NCI-H526 (cell line): ENCODE measurements around the gene LYRM2.
A peak's percentile ranks its signal among the peaks of the same experiment; 100 is the strongest.
"Not testable (repeated sequence)": the region's sequence is repeated elsewhere in the genome, so short reads cannot be mapped to it uniquely, and the experiment has no call there.

ENCODE experiments used
- DNase-seq, 2 experiments: peaks; one replicate each; lab custom pipeline; 2025; lab: John Stamatoyannopoulos, UW

LYRM2 gene

DNA sequence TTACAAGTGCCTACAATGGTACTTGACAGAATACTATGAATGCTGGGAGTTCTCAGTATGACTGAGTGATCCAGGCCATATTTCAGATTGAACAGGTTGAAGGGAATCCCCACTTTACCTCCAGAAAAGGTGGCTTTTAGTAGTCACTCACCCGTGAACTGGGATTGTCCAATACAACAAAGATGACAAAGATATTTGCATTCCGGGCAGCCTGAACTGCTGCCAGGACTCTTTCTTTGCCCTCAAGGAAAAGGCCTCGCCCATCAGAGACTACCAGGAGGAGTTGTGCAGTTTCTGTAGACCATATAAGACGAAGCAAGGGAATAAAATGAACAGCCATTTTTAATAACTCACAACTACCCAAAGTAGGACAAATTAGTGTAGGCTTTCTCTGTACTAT, 6.3 kb upstream of the LYRM2 start:
- no peak for DNase-seq

DNA sequence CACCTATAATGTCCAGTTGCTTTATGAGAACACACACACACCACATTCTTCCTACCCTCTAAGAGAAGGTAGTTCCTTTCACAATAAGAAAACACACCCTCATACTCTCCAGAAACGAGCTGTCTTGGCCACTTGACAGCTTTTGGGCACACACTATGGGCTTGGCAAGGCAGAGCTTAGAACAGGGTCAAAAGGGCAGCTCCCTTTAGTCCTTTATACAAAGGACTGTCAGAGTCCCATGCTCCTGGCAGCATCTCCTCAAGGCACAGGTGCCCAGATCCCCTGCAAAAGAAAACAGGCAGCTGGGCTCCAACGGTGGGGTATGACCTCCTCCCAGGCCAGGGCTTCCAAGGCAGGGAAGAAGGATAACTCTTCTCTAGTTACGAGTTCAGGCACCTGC, 4.9 kb upstream of the LYRM2 start:
- no peak for DNase-seq

DNA sequence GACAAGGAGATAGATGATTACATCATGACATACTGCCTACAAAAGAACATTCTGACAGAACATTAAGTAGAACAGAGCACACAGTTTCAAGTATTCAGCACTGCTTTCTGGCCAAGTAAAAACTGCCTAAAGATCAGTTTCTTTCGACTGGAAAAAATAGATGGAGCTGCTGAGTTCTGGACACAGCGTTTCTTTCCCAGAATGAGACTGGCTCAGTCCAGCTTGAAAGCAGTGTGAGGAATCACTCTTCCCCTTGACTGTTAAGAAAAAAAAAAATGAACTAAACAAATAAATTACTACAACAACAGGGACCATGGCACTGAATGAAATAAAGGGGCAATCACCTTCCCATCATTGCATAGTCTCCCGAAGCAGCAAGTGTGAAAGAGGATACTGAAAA, 4.4 kb upstream of the LYRM2 start:
- DNase-seq, result no peak

DNA sequence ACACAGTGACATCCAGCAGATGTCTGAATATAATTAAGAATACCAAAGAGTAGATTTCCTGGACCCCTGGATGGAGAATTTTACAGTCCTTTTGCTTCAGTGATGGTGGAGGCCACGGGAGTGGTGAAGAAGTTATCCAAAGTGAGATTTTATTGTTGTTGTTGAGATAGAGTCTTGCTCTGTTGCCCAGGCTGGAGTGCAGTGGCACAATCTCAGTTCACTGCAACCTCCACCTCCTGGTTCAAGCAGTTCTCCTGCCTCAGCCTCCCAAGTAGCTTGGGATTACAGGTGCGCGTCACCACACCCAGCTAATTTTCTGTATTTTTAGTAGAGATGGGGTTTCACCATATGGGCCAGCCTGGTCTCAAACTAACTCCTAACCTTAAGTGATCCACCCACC, 3.0 kb upstream of the LYRM2 start:
- DNase-seq, result not testable (repeated sequence)

DNA sequence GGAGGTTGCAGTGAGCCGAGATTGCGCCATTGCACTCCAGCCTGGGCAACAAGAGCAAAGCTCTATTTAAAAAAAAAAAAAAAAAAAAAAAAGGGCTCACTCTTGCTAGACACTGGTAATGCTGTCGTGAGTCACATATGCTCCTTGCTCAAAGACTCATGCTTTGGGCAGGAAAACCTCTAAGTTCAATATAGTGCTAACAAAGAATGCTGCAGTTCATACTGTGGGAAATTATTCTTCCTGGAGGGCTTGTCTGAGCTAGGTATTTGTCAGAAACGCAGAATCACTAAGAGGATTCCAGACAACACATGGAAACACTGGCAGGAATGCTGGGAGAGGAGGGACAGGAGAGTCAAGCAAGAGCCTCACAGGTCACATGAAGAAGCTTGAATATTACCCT, 2.3 kb upstream of the LYRM2 start:
- DNase-seq, result no peak

DNA sequence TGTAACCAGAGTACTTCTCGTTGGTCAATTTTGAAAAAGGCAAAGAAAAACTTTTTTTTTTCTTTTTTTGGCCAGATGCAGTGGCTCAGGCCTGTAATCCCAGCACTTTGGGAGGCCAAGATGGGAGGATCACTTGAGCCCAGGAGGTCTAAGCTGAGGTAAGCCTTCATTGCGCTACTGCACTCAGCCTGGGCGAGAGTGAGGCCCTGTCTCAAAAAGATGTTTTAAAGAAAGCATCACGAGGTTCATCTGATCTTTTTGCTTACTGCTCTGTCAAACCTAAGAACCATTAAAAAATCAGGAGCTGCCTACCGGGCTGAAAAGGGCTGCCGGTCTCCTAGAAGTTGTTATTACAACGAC, 607 bp downstream of the LYRM2 start:
- DNase-seq, result no peak

DNA sequence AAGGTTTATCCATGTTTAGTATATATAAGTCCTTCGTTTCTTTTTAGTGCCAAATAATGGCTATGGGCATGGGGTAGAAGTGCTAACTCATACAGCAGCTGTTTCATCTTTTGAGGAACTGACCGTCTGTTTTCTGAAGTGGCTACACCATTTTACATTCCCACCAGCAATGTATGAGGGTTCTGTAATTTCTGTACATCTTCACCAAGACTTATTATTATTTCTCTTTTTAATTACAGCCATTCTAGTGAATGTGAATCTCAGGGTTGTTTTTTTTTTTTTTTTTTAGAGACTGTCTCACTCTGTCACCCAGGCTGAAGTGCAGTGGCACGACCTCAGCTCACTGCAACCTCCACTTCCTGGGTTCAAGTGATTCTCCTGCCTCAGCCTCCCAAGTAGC, 2.1 kb downstream of the LYRM2 start:
- not testable (repeated sequence) for DNase-seq

DNA sequence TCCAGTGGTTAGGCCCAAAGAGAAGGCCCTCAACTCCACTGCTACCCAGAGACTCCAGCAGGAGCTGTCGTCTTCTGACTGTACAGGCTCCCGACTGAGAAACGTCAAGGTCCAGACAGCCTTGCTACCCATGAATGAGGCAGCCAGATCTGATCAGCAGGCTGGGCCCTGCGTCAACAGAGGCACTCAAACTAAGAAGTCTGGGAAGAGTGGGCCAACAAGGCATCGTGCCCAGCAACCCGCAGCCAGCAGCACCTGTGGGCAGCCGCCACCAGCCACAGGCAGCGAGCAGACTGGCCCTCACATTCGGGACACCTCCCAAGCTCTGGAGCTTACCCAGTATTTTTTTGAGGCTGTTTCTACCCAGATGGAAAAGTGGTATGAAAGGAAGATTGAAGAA, 8.1 kb downstream of the LYRM2 start:
- no peak for DNase-seq

DNA sequence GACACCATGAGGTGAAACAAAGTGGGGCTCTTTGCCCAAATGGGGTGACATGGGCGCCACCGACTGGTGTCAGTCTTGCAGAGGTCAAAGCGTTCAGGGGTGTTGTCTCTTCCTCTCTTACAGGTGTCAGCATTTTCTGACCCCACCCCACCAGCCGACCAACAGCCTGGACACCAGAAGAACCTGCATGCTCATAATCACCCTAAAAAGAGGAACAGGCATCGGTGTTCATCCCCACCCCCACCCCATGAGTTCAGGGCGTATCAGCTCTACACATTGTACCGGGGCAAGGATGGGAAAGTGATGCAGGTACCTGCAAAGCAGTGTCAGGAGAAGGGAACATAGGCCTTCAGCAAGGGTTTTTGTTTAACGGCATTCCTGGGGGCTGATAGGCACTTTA, 14.8 kb downstream of the LYRM2 start:
- no peak for DNase-seq

DNA sequence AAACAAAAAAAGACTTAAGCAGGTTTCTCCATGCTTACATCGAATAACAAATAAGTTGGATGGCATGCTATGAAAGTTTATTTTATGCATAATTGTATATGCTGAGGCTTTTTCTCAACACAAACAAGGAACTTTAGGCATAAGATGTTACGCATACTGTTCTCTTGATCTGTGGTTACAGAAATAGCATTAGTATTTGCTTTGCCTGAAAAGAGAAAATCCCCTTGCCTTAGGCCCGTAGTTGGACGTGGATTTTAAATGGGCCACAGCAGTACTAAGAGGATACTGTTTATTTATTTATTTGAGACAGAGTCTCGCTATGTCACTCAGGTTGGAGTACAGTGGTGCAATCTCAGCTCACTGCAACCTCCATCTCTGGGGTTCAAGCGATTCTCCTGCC, 19.0 kb downstream of the LYRM2 start:
- DNase-seq, result no peak

DNA sequence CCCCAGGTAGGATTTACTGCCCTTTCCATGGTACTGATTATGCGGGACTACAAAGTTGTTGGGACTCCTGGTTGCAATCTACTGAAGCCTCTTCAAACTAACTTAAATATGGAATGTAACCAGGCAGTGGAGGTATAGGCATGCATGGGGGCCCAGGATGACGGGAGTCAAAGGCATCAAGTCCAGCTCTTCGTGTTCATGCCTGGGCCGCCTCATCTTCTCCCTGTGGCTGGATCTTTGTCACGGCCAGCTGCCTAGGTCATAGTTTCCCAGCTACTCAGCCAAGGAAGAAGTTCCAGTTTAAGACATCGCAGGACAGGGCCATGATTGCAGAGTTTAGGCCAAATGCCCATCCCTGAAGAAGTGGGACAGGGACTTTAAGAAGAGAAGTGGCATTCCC, 20.5 kb downstream of the LYRM2 start:
- DNase-seq, result no peak

DNA sequence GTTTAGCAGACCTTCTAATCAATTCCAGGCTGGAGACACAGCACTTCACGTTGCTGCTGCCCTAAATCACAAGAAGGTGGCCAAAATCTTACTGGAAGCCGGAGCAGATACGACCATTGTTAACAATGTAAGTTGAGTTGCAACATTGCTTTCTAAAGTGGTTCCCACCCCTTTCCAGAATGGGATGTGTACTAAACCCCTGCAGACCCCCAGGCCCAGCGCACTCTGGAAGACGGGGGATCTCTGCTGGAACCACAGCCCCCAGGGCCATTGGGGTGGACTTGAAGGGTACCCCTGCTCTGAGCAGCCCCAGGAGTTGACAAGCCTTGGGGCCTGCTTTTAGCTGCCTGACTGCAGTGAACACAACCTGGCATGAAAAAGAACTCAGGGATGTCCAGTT, 22.0 kb downstream of the LYRM2 start:
- no peak for DNase-seq

DNA sequence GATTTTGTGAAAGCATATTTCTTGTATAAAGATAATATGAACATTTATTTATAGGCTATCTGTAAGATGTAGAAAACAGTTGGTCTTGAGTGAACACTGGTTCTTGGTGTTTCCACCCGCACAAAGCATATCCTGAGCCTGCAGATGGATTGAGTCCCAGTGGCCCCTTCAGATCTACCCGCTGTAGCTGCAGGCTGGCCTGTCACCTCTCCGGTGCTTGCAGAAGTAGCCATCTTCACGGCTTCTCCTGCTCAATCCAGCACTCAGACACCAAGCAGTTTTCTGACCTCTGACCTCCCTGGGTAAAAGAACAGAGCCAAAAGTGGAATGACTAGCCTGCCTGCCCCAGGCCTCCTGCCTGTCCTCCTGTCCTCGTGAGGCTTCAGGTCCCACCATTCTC, 22.7 kb downstream of the LYRM2 start:
- no peak for DNase-seq

DNA sequence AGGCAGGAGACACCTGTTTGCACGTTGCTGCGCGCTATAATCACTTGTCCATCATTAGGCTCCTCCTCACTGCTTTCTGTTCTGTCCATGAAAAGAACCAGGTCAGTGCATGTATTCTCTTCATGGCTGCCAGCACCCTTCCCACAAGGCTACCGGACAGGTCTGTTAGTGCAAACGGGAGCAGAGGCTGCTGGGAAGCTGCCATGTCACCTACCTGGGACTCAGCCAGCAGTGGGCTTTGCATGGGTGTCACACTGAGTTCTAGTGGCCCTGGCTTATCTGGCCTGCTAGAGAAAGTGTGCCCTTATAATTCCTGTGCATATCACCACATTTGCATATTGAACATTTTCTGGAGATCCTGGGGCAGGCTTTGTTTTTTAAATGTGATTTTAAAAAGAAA, 24.8 kb downstream of the LYRM2 start:
- DNase-seq, result no peak

DNA sequence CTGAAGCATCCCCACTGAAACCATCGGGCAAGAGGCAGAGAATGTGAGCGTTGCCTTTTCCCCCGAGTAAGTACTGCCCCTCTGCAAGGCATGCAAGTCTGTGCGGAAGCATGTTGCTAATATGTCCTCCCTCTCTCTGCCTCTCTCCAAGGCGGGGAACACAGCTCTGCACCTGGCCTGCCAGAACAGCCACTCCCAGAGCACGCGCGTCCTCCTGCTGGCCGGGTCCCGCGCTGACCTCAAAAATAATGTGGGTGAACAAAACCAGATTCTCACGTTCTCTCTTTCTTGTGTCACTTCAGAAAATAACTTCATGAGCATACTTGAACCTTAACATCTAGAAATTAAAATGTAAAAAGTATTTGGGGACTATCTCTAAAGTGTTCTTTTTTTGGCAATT, 26.4 kb downstream of the LYRM2 start:
- no peak for DNase-seq

DNA sequence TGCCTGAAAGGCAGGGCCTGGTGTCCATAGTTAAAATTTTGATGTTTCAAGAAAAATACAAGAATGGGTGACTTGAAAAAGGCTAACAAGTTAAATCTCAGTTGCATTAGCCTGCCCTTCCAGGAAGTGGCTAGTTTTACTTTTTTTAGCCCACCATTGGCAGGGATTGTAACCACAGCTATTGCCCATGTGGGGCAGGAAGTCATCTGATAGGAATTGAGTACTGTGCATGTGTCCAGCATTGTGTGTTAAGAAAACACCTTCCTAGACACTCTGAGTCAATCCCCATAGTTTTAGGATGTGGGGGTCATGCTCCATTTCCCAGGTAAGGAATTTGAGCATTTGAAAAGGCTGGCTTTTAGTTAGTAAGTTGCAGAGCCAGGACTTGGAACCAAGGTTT, 26.9 kb downstream of the LYRM2 start:
- DNase-seq, result no peak

DNA sequence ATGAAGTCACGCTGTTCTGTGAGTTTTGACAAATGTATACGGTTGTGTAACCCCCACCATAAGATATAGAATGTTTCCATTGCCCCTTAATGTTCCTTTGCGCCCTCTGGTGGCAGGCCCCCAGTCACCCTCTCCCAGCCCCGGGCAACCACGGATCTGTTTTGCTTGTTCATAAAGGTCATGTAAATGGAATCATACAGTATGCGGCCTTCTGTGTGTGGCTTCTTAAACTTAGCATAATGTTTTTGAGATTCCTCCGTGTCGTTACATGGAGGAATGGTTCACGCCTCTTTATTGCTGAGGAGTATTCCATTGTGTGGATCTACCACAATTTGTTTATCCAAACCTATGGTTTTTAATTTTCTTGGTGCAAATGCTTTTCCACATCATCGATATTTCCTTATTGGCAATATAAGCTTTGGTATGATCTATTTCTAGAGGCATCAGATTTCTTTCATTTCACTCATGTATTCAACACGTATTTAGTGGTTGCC, 28.4 kb downstream of the LYRM2 start:
- DNase-seq, result peak; percentile 8 to 66

DNA sequence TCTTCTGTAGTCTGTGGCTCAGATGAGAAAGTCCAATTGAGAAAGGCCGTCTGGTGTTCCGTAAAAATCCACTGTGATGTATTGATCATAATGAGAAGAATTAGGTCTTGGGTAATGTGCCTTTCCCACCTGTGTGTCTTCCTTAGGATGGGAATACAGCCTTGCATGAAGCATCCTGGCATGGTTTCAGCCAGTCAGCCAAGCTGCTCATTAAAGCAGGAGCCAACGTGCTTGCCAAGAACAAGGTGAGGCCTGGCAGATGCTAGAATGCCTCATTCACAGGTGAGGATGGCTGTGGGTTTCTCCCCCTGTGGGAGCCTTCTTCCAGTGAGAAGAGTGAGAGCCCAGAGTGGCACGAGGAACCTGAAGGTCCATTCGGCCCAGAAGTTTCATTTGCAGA, 32.7 kb downstream of the LYRM2 start:
- DNase-seq, result no peak

DNA sequence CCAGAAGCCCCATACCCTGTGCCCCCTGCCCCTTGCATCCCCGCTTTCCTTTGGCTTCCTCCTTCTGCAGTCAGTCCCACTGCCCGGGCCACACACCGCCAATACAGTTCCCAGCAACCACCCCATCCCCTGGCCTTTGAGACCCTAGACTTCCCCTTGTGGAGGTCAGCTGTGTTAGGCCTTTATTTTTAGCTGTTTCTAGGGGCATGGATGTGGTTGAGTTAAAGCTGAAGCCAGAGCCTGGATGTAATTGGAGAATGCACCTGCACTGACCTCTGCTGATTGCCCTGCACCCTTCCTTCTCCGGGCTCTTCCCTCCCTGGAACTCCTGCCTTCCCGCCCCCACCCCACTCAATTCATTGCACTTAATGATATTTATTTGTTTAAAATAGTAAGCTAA, 33.9 kb downstream of the LYRM2 start:
- no peak for DNase-seq

DNA sequence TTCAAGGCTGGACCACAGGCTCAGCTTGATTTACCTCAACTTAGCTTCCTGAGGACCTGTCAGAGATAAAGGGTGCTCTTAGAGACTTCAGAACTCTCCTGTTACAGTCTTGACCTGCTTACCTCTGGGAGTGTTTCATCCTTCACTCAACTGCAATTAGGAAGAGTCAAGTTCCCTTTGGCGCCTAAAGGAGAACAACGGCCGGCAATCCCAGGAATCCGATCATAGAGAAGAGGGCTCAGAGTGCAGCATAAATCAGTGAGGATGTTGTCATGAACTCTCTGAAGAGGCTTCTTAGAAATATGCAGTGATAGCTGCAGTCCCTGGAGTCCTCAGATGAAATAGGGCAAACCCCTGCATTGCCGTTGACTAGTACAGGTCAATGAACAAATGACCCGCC, 36.4 kb downstream of the LYRM2 start:
- no peak for DNase-seq

DNA sequence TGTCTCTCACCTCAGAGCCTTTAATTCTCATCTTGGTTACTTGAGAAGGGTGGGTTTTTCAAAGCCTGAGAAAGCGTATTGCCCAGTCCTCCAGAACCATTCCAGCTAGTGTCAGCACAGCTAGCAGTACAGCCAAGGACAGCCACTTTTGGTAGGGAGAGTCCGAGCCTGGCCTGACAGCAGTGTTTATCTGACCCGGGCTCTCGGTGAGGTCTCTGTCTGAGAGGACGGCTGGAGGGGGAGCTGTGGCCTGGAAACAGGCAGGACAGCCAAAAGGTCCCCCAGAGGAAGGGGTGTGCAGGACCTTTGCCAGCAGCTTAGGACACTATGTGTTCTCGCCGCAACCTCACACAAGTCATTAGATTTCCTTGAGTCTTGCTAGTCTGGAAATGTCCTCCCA, 38.8 kb downstream of the LYRM2 start:
- no peak for DNase-seq

DNA sequence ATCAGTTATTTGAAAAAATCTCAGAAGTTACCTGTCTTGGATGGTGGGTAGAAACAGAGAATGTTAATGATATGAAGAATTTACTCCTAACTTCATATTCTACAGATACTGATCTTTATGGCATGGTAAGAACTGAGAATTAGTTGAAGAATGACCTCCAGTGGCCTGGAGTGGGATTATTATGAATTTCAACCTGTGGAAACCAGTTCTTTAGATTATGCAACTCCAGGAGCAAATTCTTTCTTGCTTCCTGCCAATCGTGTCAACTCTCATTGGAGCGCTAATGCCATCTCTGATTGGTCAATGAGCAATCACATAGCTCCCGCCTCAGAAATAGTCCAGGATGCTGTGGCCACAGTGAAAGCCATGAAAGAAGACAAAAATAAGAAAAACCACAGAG, 40.6 kb downstream of the LYRM2 start:
- DNase-seq, result peak; percentile 31 to 61

DNA sequence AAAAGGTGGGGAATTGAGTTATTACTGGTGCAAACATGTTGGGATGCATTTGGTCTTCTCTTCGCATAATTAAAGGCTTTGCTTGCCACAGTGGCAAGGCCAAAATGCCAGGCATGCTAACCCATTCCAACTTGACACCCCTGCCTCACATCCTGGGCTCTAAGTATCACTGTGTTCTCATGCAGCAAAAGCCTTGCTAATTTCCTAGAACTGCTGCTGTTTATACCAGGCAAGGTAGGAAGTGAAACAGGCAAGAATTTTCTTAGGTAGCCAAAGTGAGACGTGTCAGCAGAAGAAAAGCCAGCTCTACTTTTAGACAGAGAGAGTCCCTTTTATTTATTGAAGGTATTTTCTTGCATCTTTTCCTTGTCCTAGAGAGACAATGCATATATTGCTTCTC, 41.2 kb downstream of the LYRM2 start:
- DNase-seq, result no peak

DNA sequence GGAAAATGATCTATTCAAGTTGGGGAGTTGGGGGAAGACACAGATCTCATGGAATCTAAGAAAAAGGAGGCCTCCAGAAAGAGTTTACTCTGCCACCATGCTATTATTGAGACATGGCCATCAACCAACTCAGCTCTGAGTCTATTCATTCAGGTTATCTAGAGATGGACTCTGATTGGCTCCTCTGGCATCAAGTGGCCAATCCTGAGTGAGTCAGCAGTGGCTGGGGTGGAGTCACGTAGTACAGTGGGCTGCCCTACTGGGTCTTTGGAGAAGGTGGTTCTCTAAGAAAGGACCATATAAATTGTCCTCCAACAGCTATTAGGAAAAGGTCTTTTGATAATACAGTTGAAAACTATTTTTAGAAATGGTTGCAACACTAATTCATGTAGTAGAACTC, 42.1 kb downstream of the LYRM2 start:
- DNase-seq, result no peak

DNA sequence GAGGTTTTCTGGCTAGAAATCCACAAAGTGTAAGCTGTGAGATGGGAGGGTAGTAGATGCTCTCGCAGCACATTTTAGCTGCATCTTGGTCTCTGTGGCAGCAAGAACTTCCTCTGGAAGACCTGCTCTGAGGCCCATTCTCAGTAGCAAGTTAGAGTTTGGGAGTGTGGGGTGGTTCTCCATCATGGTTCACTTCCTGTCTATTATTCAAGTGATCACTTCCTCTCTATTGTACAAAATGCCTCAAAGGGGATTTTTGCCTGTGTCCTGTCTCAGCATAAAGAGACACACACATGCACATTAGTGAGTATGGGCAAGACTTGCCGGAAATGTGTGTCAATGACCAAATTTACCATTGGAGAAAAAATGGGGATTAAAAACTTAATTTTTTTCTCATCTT, 42.5 kb downstream of the LYRM2 start:
- DNase-seq, result no peak
